Activated CD4-positive, alpha-beta T cell treated with anti-CD3 and anti-CD28 coated beads for 36 hours (primary cell): ENCODE measurements around the gene HEATR9. TPM values are rescaled to one million over a fixed set of nuclear protein-coding genes. Genes with fewer than 3 reads are reported as not detected.

Experiments used
- ATAC-seq: fragments of 200-7000 bp; cut with Tn5 transposase; one replicate; pipeline ENCODE4 v1.10.0; 2021; ENCODE audit warnings: mild to moderate bottlenecking, moderate library complexity
- CTCF ChIA-PET: fragments of 350-600 bp; sonication (Branson Sonifier 250); formaldehyde crosslinking; loops from one replicate; lab custom pipeline; 2021; ENCODE audit warnings: antibody characterized with exemption; lab: Charles Lee
- POLR2A ChIA-PET: fragments of 350-600 bp; sonication (Branson Sonifier 250); formaldehyde crosslinking; loops from one replicate; lab custom pipeline; 2021; ENCODE audit warnings: antibody characterized with exemption, inconsistent platforms; lab: Charles Lee
- DNase-seq: peaks from one replicate; pipeline ENCODE4 v3.0.0-alpha.2; 2020
- H3K27ac Mint-ChIP-seq: one replicate; pipeline ENCODE4 v1.8.0; 2021; ENCODE audit warnings: mixed read lengths
- H3K27me3 Mint-ChIP-seq: one replicate; pipeline ENCODE4 v1.8.0; 2021; ENCODE audit warnings: mixed read lengths
- H3K36me3 Mint-ChIP-seq: one replicate; pipeline ENCODE4 v1.8.0; 2021; ENCODE audit warnings: low read depth, mixed read lengths
- H3K4me1 Mint-ChIP-seq: one replicate; pipeline ENCODE4 v1.8.0; 2021; ENCODE audit warnings: mixed read lengths
- H3K4me3 Mint-ChIP-seq: one replicate; pipeline ENCODE4 v1.8.0; 2021; ENCODE audit warnings: mild to moderate bottlenecking, moderate library complexity, mixed read lengths
- H3K9me3 Mint-ChIP-seq: one replicate; pipeline ENCODE4 v1.8.0; 2021; ENCODE audit warnings: low read depth, mixed read lengths
- intact Hi-C, 2 experiments: fragments of 100-400 bp; cut with DNase I in 1 of 2; cut with micrococcal nuclease in 1 of 2; formaldehyde crosslinking; loops; one replicate each; pipeline versions ENCODE4 v1.14.2 to v1.15.1; 2022 to 2024; cut with DNase I, micrococcal nuclease
- total RNA-seq, 2 experiments: library from RNA; stranded (reverse); gene quantifications; one replicate each; pipeline ENCODE4 v1.2.3, GENCODE V29; 2021

The HEATR9 gene
- total RNA-seq, 2 experiments from 2014 or later, result 0.18 TPM; not detected in 1

- Mint-ChIP-seq H3K27ac (peak overlapping the region; percentile 97), H3K4me1 (peaks cover 51% of the 10 kb centered on the region), H3K4me3 (peak overlapping the region; percentile 78), H3K36me3 (peaks cover 26% of the 10 kb centered on the region), H3K9me3 (no peaks in the 10 kb centered on the region), H3K27me3 (no peaks in the 10 kb centered on the region)
- intact Hi-C loops, result loop anchor here (2.0 to 10.0 kb wide), 9 partner anchors 270 to 846 kb away; partner anchors contain the start of genes CCT6B (in 1 of the 2), NLE1 (in 1 of the 2), SLFN11 (in 1 of the 2) and SLFN12 (in 1 of the 2)
- DNase-seq (peak; percentile 27), ATAC-seq (no peak)
- CTCF ChIA-PET, result interaction anchor here (0.6 to 6.4 kb wide), 25 partner anchors 8 to 1079 kb away, joined by 3 to 123 read pairs (median 4); partner anchors contain the start of genes C17orf50, MMP28 and MRM1
- POLR2A ChIA-PET, result interaction anchor here (0.6 to 3.6 kb wide), 5 partner anchors 8 to 220 kb away, joined by 3 to 37 read pairs (median 3); partner anchors contain the start of gene MMP28
These were observed 60.3 kb downstream of the HEATR9 start for GRCh38 chr17:35808240-35808961.

GRCh38 chr17:35807371-35808144 lies 61.1 kb downstream of the HEATR9 start:
- H3K36me3 Mint-ChIP-seq, result peaks cover 22% of the 10 kb centered on the region
- no peak for ATAC-seq
- H3K4me1 Mint-ChIP-seq, result peaks cover 52% of the 10 kb centered on the region
- H3K9me3 Mint-ChIP-seq, result no peaks in the 10 kb centered on the region
- POLR2A ChIA-PET, result interaction anchor here (0.5 to 3.6 kb wide), 3 partner anchors 9 to 723 kb away, joined by 3 to 37 read pairs (median 4); no protein-coding TSS in a partner anchor
- H3K27me3 Mint-ChIP-seq, result no peaks in the 10 kb centered on the region
- CTCF ChIA-PET, result interaction anchor here (0.6 to 6.4 kb wide), 8 partner anchors 13 to 495 kb away, joined by 3 to 123 read pairs (median 6); partner anchors contain the start of genes C17orf50 and MMP28
- H3K4me3 Mint-ChIP-seq, result peak overlapping the region; percentile 78
- no peak for DNase-seq
- peak overlapping the region; percentile 97 for H3K27ac Mint-ChIP-seq
- intact Hi-C loops, result loop anchor here (2.0 to 10.0 kb wide), 9 partner anchors 269 to 845 kb away; partner anchors contain the start of genes CCT6B (in 1 of the 2), NLE1 (in 1 of the 2), SLFN11 (in 1 of the 2) and SLFN12 (in 1 of the 2)

Other genes starting within 250 kb of the HEATR9 start
- gene RASL10B, start 137.3 kb downstream of the HEATR9 start, total RNA-seq, result 1 to 10 TPM; 2.7 to 4.0 TPM
- under 1 TPM in 1 of 2 experiments, not detected in 1; 0.07 TPM for gene GAS2L2, start 115.7 kb downstream of the HEATR9 start, total RNA-seq
- not detected for gene C17orf50, start 108.0 kb downstream of the HEATR9 start, total RNA-seq
- under 1 TPM in 1 of 2 experiments, not detected in 1; 0.09 TPM for gene MMP28, start 73.2 kb downstream of the HEATR9 start, total RNA-seq
- gene TAF15, start 59.4 kb downstream of the HEATR9 start, total RNA-seq, result 100 to 1,000 TPM; 316 to 330 TPM
- 10 to 100 TPM; 33.1 to 50.4 TPM for gene CCL5, start 11.5 kb upstream of the HEATR9 start, total RNA-seq
- 1 to 10 TPM; 4.4 to 6.5 TPM for gene RDM1, start 61.9 kb upstream of the HEATR9 start, total RNA-seq
- gene LYZL6, start 74.8 kb upstream of the HEATR9 start, total RNA-seq, result not detected
- gene CCL16, start 112.6 kb upstream of the HEATR9 start, total RNA-seq, result not detected
- gene CCL14, start 117.8 kb upstream of the HEATR9 start, total RNA-seq, result not detected
- not detected for gene CCL15, start 132.7 kb upstream of the HEATR9 start, total RNA-seq
- gene CCL23, start 149.1 kb upstream of the HEATR9 start, total RNA-seq, result not detected
- not detected for gene CCL18, start 195.4 kb upstream of the HEATR9 start, total RNA-seq
- gene CCL3, start 221.3 kb upstream of the HEATR9 start, total RNA-seq, result 100 to 1,000 TPM; 287 to 296 TPM
- 100 to 1,000 TPM; 290 to 311 TPM for gene CCL4, start 234.9 kb upstream of the HEATR9 start, total RNA-seq